Endothelial cell of umbilical vein (primary cell): Measurements from ENCODE around the gene MEX3D. TPM values are rescaled to one million over a fixed set of nuclear protein-coding genes. Genes with fewer than 3 reads are reported as not detected.

Experiments
- BruUV-seq: library from RNA; stranded (reverse); fragments of 400-500 nt; replicated peaks from 2 replicates; lab custom pipeline; 2021; lab: Mats Ljungman, UMichigan
- CTCF ChIA-PET: fragments of 300-600, 350-600 bp; sonication (Branson Sonifier 250); formaldehyde crosslinking; loops from one replicate; lab custom pipeline; 2021; ENCODE audit warnings: antibody characterized with exemption, inconsistent platforms; lab: Charles Lee
- POLR2A ChIA-PET: fragments of 300-600, 350-600 bp; sonication (Branson Sonifier 250); formaldehyde crosslinking; loops from one replicate; lab custom pipeline; 2021; ENCODE audit warnings: antibody characterized with exemption, inconsistent platforms; lab: Charles Lee
- DNase-seq: peaks from one replicate; pipeline ENCODE4 v3.0.0-alpha.2; 2011; ENCODE audit warnings: low read depth, low spot score
- FAIRE-seq: peaks from 2 replicates; lab custom pipeline; 2011; peaks lifted over from hg19 to GRCh38; lab: Jason Lieb, UNC
- H2AFZ ChIP-seq: 2 replicates; pipeline ENCODE4 v1.6.0; 2012; ENCODE audit warnings: low read depth, low read length, control low read depth, inconsistent platforms
- H3K27ac ChIP-seq: 2 replicates; pipeline ENCODE4 v1.5.1; 2011; ENCODE audit warnings: low read depth, mild to moderate bottlenecking, control low read depth, low read length, moderate library complexity; ENCODE audit not compliant: insufficient read depth
- H3K27me3 ChIP-seq, 2 experiments: 2 replicates each; pipeline versions ENCODE4 v1.6.0 to v1.6.1; 2011; ENCODE audit warnings: low read length in 2 of 2, mixed read lengths in 1 of 2; ENCODE audit not compliant: control insufficient read depth in 2 of 2, insufficient read depth in 2 of 2
- H3K36me3 ChIP-seq, 2 experiments: 2 replicates in 1 of 2; 3 replicates in 1 of 2; pipeline ENCODE4 v1.5.1; 2011; ENCODE audit warnings: low read length in 2 of 2, mild to moderate bottlenecking in 1 of 2, moderate library complexity in 1 of 2; ENCODE audit not compliant: control insufficient read depth in 2 of 2, insufficient read depth in 2 of 2; ENCODE audit errors: extremely low read depth in 1 of 2
- H3K4me1 ChIP-seq: 3 replicates; pipeline ENCODE4 v1.5.1; 2011; ENCODE audit warnings: mild to moderate bottlenecking, low read length; ENCODE audit not compliant: control insufficient read depth, insufficient read depth; ENCODE audit errors: extremely low read depth
- H3K4me2 ChIP-seq: 2 replicates; pipeline ENCODE4 v1.6.1; 2011; ENCODE audit warnings: low read length, control low read depth, mixed read lengths; ENCODE audit not compliant: insufficient read depth
- H3K4me3 ChIP-seq, 3 experiments: fragments of 200-600 bp in 1 of 3; sonication (generic), shearing (Covaris generic) in 1 of 3; replicated peaks in 1 of 3; 2 replicates each; pipeline ENCODE4 v1.5.1; 2011 to 2016; ENCODE audit warnings: control low read depth in 3 of 3, low read length in 3 of 3, mild to moderate bottlenecking in 2 of 3, inconsistent platforms in 1 of 3, low read depth in 1 of 3, moderate library complexity in 1 of 3; ENCODE audit not compliant: insufficient read depth in 1 of 3
- H3K79me2 ChIP-seq: 2 replicates; pipeline ENCODE4 v1.6.0; 2012; ENCODE audit warnings: low read length, inconsistent platforms; ENCODE audit not compliant: control insufficient read depth, insufficient read depth
- H3K9ac ChIP-seq: replicated peaks from 2 replicates; pipeline ENCODE3; 2011; ENCODE audit warnings: low read length, control low read depth; ENCODE audit not compliant: insufficient read depth; ENCODE audit errors: extremely low read depth
- H3K9me1 ChIP-seq: replicated peaks from 3 replicates; pipeline ENCODE4 v1.6.0; 2011; ENCODE audit warnings: mild to moderate bottlenecking, low read length; ENCODE audit not compliant: control insufficient read depth, insufficient read depth; ENCODE audit errors: extremely low read depth
- H3K9me3 ChIP-seq: replicated peaks from 2 replicates; pipeline ENCODE4 v1.5.1; 2012; ENCODE audit warnings: low read length, inconsistent platforms; ENCODE audit not compliant: control insufficient read depth, insufficient read depth
- H4K20me1 ChIP-seq: replicated peaks from 2 replicates; pipeline ENCODE3; 2011; ENCODE audit warnings: mild to moderate bottlenecking, low read length; ENCODE audit not compliant: control insufficient read depth, insufficient read depth; ENCODE audit errors: extremely low read depth
- EZH2 ChIP-seq: IDR thresholded peaks from 2 replicates; pipeline ENCODE4 v1.6.1; 2012; ENCODE audit warnings: borderline replicate concordance, low read depth, mild to moderate bottlenecking, moderate library complexity, low read length, inconsistent platforms; ENCODE audit not compliant: severe bottlenecking
- FOS ChIP-seq: IDR thresholded peaks from 2 replicates; pipeline ENCODE4 v1.6.1; 2011; ENCODE audit warnings: mild to moderate bottlenecking, low read length, moderate library complexity, borderline replicate concordance; ENCODE audit not compliant: insufficient read depth
- GATA2 ChIP-seq: IDR thresholded peaks from 2 replicates; pipeline ENCODE4 v1.7.0; 2011; ENCODE audit warnings: low read depth, mild to moderate bottlenecking, moderate library complexity, mixed read lengths, low read length; ENCODE audit not compliant: insufficient read length, insufficient read depth
- JUN ChIP-seq: IDR thresholded peaks from 2 replicates; pipeline ENCODE4 v1.6.1; 2011; ENCODE audit warnings: borderline replicate concordance, low read depth; ENCODE audit not compliant: insufficient read length, insufficient read depth
- MYC ChIP-seq: IDR thresholded peaks from one replicate; pipeline ENCODE4 v1.6.1; 2011; ENCODE audit warnings: mild to moderate bottlenecking, low read depth, low read length
- POLR2A ChIP-seq: IDR thresholded peaks from 2 replicates; pipeline ENCODE4 v1.6.1; 2012; ENCODE audit warnings: low read depth, mild to moderate bottlenecking, control low read depth, low read length
- POLR2AphosphoS5 ChIP-seq: IDR thresholded peaks from 2 replicates; pipeline ENCODE4 v1.6.1; 2012; ENCODE audit warnings: low read depth, mild to moderate bottlenecking, control low read depth, low read length, moderate library complexity; ENCODE audit not compliant: insufficient read depth
- dilution Hi-C: fragments of 300-500 bp; cut with MboI; formaldehyde crosslinking; loops from one replicate; pipeline ENCODE4 v1.15.0; 2019; ENCODE audit warnings: low sequenced_read_pairs; ENCODE audit not compliant: extremely low pct_ligation_motif_present
- intact Hi-C: fragments of 100-400 bp; cut with micrococcal nuclease; formaldehyde crosslinking; loops from one replicate; pipeline ENCODE4 v1.10.0; 2022
- polyA plus RNA-seq, 4 experiments: library from polyadenylated mRNA; depleted of rRNA in 3 of 4; stranded (reverse) in 3 of 4; unstranded in 1 of 4; fragments of >200 nt; gene quantifications; 2 replicates each; pipeline versions ENCODE4 v1.2.1 to v1.2.3, GENCODE V29; 2011 to 2012; ENCODE audit warnings: missing spikeins in 1 of 4
- total RNA-seq: library from RNA; stranded (reverse); gene quantifications from 2 replicates; pipeline ENCODE4 v1.2.3, GENCODE V29; 2021
- TF ChIP-seq, protein P1 (sequence below): IDR thresholded peaks from 2 replicates; pipeline ENCODE4 v1.6.1; 2011; ENCODE audit not compliant: insufficient read depth, insufficient read length
- TF ChIP-seq, protein P2 (sequence below), 2 donors: IDR thresholded peaks; 1 replicate in 1 of 2; 2 replicates in 1 of 2; pipeline ENCODE4 v1.5.1; 2011; ENCODE audit warnings: low read length in 2 of 2, mild to moderate bottlenecking in 2 of 2, moderate library complexity in 2 of 2, control low read depth in 1 of 2, inconsistent platforms in 1 of 2, low read depth in 1 of 2; ENCODE audit not compliant: insufficient read depth in 1 of 2; ENCODE audit errors: extremely low read depth in 1 of 2

The MEX3D gene
- total and polyA plus RNA-seq, 2 donors (not counting 3 experiments of a cell fraction or from before 2014, with no cell fraction given) = 30.0 to 96.7 TPM

DNA sequence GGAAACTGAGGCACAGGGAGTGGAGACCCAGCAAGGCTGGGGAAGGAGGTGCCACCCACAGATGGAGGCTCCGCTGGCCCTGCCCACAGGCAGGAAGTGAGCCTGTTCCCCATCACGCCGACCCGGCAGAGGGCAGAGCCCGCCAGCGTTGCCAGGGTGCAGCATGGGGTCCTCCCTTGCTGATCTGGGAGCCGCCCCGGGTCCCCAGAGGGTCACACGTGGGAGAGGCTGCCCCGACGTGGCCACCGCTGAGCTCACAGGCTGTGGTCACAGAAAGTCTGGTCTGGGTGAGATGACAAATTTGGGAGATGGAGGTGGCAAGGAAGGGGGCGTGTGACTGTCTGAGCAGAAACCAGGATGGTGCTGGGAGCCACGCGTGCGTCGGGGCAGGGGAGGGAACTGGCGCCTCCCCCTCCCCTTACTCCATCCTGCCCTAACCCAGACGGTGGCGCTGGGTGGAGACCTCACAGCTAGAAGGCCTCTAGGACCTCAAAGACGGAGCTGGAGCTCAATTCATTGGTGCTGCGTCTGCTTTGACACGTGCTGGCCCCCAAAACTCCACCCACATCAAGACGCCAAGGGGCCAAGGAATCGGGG lies 7.7 kb downstream of the MEX3D start:
- no peak for FAIRE-seq
- ChIA-PET POLR2A (no interaction called here), CTCF (interaction anchor here (3.1 kb wide), 1 partner anchor 14 kb away, joined by 19 read pairs; no protein-coding TSS in a partner anchor)
- Histone ChIP-seq H3K9ac (no peak overlapping the region), H3K27me3 (no peaks in the 10 kb centered on the region), H3K4me2 (no peak overlapping the region), H3K9me3 (no peaks in the 10 kb centered on the region), H3K9me1 (no peaks in the 10 kb centered on the region), H3K27ac (no peak overlapping the region), H3K79me2 (peaks cover 73% of the 10 kb centered on the region), H3K4me1 (peaks cover under 1% of the 10 kb centered on the region), H4K20me1 (peaks cover 3% of the 10 kb centered on the region), H3K4me3 (no peak overlapping the region), H3K36me3 (peaks cover 13 to 14% of the 10 kb centered on the region in 2 experiments), H2AFZ (no peak overlapping the region)
- dilution Hi-C loops = no loop called here
- intact Hi-C loops = no loop called here
- no TSS peak for BruUV-seq
- TF ChIP-seq, protein P1, sequence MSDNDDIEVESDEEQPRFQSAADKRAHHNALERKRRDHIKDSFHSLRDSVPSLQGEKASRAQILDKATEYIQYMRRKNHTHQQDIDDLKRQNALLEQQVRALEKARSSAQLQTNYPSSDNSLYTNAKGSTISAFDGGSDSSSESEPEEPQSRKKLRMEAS = no peak
- TF ChIP-seq FOS (no peak), EZH2 (no peak), POLR2AphosphoS5 (no peak), JUN (no peak), GATA2 (no peak), MYC (no peak), POLR2A (no peak)
- TF ChIP-seq, protein P2, sequence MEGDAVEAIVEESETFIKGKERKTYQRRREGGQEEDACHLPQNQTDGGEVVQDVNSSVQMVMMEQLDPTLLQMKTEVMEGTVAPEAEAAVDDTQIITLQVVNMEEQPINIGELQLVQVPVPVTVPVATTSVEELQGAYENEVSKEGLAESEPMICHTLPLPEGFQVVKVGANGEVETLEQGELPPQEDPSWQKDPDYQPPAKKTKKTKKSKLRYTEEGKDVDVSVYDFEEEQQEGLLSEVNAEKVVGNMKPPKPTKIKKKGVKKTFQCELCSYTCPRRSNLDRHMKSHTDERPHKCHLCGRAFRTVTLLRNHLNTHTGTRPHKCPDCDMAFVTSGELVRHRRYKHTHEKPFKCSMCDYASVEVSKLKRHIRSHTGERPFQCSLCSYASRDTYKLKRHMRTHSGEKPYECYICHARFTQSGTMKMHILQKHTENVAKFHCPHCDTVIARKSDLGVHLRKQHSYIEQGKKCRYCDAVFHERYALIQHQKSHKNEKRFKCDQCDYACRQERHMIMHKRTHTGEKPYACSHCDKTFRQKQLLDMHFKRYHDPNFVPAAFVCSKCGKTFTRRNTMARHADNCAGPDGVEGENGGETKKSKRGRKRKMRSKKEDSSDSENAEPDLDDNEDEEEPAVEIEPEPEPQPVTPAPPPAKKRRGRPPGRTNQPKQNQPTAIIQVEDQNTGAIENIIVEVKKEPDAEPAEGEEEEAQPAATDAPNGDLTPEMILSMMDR (IDR thresholded peaks at IDR 0.05; ENCODE audit: extremely low read depth in 1 of 2, insufficient read depth in 1 of 2, low read depth in 1 of 2, low read length in 2 of 2) = no peak
- no peak for DNase-seq
